ENCODE measurements around the gene LILRA2.
"Not testable (repeated sequence)": the region's sequence is repeated elsewhere in the genome, so short reads cannot be mapped to it uniquely, and the experiment has no call there.

Gene LILRA2

DNA sequence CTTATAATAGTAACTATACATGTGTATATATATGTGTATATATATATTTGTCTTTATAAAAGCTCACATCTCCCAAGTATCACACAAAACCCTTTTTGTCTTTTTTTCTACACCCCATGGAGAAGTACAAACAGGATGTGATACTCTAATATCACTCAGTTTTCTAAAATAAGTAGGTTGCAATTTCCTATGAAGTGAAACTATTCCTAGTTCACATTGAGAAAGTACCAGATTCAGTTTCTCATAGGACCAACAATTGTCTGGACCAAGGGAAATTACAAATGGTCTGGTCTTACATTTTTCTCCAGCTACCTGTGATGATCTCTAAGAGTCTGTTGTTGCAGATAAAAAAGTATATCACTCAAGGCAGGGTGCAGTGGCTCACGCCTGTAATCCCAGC lies 38.8 kb downstream of the LILRA2 start:
- DNase-seq = no peak

DNA sequence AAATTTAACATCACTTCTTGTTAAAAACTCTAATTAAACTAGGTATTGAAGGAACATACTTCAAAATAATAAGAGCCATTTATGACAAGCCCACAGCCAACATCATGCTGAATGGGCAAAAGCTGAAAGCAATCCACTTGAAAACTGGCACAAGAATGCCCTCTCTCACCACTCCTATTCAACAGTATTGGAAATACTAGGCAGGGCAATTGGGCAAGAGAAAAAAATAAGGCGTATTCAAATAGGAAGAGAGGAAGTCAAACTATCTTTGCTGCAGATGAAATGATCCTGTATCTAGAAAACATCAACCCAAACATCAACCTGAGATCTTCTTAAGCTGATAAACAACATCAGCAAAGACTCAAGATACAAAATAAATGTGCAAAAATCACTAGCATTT lies 41.1 kb downstream of the LILRA2 start:
- DNase-seq = no peak

DNA sequence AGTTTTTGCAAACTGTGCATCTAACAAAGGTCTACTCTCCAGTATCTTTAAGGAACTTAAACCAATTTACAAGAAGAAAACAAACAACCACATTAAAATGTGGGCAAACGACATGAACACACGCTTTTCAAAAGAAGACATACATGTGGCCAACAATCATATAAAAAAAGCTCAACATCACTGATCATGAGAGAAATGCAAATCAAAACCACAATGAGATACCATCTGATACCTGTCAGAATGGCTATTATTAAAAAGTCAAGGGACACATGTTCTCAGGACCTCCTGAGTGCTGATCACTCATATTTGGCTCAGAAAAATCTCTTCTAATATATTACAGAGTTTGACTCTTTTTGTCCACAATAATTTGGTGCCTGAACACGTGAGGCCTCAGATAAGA lies 42.5 kb downstream of the LILRA2 start:
- DNase-seq = no peak

DNA sequence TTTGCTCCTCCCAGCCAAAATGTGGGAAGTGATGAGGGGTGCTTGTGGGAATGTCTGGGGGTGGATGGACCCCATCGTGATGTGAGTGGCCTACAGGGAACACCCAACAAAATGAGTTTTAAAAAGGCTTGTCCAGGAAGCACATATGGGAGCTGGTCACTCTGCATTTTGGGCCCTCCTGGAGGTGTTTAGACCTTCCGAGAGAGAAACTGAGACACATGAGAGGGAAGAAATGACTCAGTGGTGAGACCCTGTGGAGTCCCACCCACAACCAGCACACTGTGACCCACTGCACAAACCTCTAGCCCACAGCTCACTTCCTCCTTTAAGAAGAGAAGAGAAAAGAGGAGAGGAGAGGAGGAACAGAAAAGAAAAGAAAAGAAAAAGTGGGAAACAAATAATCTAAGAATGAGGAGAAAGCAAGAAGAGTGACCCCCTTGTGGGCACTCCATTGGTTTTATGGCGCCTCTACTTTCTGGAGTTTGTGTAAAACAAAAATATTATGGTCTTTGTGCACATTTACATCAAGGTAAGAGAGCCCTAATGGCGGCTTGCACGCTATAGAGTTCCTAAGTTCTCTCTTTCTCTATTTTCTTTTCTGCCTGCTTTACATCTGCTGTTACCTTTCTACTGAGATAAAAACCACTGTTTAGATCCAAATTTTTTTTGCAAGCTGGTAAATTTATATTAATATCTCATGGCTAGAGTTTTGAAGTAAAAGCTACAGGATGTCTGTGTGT lies 43.4 kb downstream of the LILRA2 start:
- DNase-seq = no peak

DNA sequence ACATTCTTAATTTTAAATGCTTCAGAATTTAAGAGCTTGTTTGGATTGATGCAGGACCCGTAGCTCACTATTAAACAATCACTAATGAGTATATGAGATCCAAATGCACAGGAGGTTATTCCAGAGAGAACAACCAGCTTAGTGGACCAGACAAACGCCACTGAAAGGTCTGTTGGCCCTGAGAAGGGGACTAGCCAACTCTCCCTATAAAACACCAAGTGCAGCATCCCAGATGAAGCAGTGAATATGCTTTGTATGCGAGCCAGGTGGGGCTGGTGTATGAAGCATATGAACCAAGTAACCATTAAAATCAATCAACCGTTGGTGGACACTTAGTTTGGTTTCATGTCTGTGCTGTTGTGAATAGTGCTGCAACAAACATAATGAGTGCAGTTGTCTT lies 46.9 kb downstream of the LILRA2 start:
- no peak for DNase-seq

DNA sequence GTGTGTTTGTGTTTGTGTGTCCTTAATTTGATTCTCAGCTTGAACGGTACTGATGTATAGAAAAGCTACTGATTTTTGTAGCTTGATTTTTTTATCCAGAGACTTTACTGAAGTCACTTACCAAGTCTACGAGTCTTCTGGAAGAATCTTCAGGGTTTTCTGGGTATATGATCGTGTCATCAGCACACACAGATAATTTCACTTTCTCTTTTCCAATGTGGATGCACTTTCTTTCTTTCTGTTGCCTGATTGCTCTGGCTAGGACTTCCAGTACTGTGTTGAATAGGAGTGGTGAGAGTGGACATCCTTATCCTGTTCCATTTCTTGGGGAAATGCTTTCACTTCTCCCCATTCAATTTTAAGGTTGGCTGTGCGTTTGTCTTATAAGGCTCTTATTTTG lies 48.8 kb downstream of the LILRA2 start:
- no peak for DNase-seq

DNA sequence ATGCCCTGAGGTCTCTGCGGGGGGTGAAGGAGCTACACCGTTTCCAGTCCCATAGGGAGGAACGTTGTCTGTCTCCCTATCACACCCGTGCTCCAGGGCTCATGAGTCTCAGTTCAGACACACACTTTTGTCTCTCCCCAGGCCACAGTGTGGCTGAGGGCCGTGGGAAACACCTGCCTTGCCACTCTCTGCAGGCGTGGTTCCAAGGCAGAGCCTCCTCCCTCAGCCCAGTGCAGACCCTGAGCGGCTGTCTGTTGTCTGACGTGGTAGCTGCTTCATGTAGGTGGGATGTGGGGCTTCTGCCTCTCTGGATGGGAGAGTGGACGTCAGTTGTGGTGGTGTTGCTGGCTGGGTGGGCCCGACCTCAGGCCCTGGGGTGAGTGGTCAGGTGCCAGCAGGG lies 50.6 kb downstream of the LILRA2 start:
- not testable (repeated sequence) for DNase-seq

DNA sequence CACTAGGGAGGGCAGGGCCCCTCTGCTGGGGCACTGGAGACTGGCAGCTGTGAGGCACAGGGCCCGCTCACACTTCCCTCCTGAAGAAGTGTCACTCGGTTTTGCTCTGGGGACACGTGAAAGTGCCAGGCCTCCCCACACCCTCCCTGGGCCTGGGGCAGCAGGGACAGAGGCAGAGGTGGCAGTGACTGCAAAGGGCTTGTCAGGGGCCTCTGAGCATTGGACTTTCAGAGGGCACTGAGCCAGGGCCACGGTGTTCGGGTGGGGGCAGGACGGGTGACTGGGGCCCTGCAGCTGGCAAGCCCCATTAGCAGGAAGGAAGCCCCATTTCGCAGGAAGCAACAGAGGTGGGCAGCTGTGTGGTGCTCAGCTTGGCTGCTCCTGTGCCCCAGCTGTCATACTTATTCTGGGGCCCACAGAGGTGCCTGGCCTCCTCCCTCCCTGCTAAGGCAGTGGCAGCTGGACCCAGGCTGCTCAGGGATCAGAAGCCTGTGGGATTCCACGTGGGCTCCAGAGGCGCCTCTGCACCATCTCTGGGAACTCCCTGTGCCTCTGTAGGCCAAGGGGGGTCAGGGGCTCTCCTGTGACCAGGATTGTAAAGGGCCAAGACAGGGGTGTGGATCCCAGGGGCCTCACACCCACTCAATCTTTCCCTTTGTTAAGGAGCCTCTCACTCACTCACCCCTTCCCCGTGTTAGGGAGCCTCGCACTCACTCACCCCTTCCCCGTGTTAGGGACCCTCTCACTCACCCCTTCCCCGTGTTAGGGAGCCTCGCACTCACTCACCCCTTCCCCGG lies 51.5 kb downstream of the LILRA2 start:
- not testable (repeated sequence) for DNase-seq

DNA sequence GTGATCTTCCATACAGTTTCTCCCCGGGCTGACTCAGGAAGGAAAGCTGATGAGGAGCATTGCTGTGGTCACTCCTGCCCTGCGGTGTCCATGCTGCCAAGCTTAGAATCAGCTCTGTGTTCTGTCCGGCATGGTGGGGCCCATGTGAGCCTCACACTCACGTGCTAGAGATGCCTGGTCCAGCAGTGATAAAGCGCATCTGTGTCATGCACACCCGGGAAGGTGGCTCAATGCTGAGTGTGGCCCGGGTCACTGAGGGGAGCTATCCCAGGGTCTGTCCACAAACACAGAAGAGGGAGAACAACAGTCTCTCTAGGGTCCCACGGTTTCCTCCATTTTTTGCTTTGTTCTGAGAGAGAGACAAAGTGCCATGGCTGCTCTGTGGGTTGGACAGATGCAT lies 53.2 kb downstream of the LILRA2 start:
- no peak for DNase-seq

DNA sequence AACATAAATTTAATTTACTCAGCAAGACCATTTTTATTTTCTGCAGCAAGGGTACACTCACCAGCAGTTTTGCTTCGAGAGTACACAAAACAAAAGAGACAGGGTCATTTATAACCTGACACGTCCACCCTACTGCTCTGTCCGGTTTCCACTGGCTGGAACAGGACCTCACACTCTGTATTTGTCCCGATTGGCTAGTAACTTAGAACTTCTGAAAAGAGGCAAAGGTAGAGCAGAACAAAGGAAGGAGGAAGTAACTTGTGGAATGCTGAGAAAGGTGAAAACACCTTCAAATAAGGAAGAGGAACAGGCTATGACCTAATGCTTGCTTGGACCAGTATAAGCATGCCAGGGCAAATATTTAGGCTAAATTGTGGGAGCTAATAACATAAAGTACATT lies 54.3 kb downstream of the LILRA2 start:
- not testable (repeated sequence) for DNase-seq

DNA sequence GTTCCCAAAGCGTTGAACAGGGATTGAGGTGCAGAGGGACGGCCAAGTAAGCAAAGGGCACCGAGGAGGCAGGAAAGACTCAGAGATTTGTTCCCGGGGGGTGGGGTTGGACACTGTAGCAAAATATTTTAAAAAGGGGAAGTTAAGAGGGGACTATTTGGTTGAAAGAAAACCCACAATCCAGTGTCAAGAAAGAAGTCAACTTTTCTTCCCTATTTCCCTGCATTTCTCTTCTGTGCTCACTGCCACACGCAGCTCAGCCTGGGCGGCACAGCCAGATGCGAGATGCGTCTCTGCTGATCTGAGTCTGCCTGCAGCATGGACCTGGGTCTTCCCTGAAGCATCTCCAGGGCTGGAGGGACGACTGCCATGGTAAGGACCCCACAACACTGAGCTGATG lies 56.7 kb downstream of the LILRA2 start, which contains the start of gene LILRB1:
Gene LILRB1, plus strand, starts transcription at position 223 of the 400 bp plus-strand sequence. CDS start 590 bp downstream, outside the sequence.
- DNase-seq = not testable (repeated sequence)

DNA sequence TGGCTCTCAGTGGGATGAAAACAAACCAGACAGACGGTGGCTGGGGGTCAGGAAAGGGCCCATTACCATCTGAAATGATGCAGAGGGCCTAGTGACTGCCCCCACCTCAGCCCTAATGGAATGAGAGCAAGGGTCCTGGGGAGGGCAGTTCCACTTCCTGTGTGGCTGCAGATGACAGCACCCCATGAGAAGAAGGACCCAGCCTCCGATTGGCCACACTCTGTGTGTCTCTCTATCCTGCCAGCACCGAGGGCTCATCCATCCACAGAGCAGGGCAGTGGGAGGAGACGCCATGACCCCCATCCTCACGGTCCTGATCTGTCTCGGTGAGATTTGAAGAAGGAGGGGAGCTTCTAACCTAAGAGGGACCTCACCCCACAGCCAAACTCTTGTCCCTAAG lies 57.2 kb downstream of the LILRA2 start:
- no peak for DNase-seq

DNA sequence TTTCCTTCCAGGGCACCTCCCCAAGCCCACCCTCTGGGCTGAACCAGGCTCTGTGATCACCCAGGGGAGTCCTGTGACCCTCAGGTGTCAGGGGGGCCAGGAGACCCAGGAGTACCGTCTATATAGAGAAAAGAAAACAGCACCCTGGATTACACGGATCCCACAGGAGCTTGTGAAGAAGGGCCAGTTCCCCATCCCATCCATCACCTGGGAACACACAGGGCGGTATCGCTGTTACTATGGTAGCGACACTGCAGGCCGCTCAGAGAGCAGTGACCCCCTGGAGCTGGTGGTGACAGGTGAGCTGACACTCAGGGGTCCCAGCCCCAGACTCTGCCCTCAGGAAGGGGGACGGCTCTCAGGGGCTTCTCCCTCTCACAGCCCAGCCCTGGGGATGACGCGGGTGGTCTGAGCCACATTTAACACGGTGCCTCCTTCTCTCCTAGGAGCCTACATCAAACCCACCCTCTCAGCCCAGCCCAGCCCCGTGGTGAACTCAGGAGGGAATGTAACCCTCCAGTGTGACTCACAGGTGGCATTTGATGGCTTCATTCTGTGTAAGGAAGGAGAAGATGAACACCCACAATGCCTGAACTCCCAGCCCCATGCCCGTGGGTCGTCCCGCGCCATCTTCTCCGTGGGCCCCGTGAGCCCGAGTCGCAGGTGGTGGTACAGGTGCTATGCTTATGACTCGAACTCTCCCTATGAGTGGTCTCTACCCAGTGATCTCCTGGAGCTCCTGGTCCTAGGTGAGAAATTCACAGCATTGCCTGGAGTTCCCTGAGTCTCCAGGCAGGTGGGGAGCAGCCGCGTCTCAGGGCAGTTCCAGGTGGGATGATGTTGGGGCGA lies 58.1 kb downstream of the LILRA2 start:
- not testable (repeated sequence) for DNase-seq

DNA sequence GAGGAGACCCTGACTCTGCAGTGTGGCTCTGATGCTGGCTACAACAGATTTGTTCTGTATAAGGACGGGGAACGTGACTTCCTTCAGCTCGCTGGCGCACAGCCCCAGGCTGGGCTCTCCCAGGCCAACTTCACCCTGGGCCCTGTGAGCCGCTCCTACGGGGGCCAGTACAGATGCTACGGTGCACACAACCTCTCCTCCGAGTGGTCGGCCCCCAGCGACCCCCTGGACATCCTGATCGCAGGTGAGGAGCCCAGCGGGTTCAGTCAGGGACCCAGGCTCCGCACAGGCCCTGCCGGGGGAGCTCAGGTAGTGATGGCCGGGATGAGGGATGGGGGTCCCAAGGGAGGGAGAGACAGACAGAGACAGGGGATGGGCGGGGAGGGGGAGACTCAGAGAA lies 58.9 kb downstream of the LILRA2 start:
- DNase-seq = not testable (repeated sequence)

DNA sequence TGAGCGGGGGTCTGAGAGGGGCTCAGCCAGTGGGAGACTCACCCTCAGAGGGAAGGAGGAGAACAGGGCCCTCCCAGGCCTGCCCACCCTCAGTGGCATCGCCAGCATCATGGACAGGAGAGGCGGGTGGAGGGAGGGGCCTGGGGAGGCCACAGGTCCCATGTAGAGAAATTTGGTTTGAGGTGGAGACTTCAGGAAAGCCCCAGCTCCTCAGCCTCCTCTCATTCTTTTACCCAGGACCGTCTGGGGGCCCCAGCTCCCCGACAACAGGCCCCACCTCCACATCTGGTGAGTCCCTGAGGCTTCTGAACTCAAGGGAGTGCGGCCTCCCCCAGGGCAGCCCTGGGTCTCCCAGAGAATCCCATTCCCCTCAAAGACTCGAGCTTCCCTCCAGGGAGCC lies 59.8 kb downstream of the LILRA2 start:
- DNase-seq = no peak

DNA sequence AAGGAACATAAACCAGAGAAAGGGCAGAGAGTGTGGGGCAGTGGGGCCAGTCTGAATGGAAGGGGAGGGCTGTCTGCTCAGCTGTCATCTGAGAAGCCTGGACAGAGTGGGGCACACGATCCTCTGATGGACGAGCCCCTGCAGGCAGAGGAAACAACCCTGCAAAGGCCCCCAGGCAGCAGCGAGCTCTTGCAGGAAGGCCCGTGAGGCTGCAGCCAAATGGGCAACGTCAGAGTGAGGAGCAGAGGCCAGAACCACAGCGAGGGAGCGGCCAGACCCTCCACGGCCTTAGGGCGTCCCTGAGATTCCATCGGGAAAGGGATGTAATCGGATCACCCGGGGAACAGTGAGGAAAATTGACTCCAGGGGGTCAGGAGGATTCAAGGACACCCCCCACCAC lies 62.5 kb downstream of the LILRA2 start:
- DNase-seq = not testable (repeated sequence)

DNA sequence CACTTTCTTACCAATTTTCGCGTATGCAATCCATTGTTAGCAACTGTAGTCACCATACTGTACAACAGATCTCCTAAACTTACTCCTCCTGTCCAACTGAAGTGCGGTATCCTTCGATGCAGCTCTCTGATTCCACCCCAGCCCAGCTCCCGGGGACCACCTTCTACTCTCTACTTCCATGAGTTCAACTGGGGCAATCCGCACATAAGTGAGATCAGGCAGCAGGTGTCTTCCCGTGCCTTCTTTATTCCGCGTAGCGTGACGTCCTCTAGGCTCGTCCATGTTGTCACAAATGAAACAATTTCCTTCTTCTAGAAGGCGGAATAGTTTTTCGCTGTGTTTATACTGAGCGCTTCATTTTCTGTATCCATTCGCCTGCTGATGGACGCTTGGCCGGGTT lies 65.1 kb downstream of the LILRA2 start:
- DNase-seq = no peak
